Measurements from ENCODE around the gene TNFRSF19. TPM values are rescaled to one million over a fixed set of nuclear protein-coding genes. Genes with fewer than 3 reads are reported as not detected.

TNFRSF19 gene
- total and polyA plus RNA-seq, 2 of the 13 experiments (the other 11 are each of a cell fraction or from before 2014, with no cell fraction given) = 75.3 to 77.7 TPM

- TF ChIP-seq ZMAT5 (CRISPR knock-in tag; IDR thresholded peaks at IDR 0.05; ENCODE audit: borderline replicate concordance, low read depth) (no peak), ZNF605 (CRISPR knock-in tag; IDR thresholded peaks at IDR 0.05) (peak; percentile 70; the same call in 1 of the 2 replicates), MYC (CRISPR knock-in tag; IDR thresholded peaks at IDR 0.05; ENCODE audit: borderline replicate concordance) (peak; percentile 79; the same call in 1 of the 2 replicates), SNAI1 (CRISPR knock-in tag; IDR thresholded peaks at IDR 0.05; ENCODE audit: borderline replicate concordance) (no peak), HNRNPH1 (optimal IDR thresholded peaks at IDR 0.05; ENCODE audit: low read depth, low read length) (no peak), ATF7 (IDR thresholded peaks at IDR 0.05) (no peak), ATF7 (CRISPR knock-in tag; IDR thresholded peaks at IDR 0.05) (no peak), ZBTB37 (CRISPR knock-in tag; IDR thresholded peaks at IDR 0.05) (no peak), MAFF (IDR thresholded peaks at IDR 0.05; ENCODE audit: low read depth, low read length) (no peak), PRMT3 (CRISPR knock-in tag; IDR thresholded peaks at IDR 0.05; ENCODE audit: borderline replicate concordance, low read depth) (no peak), TGIF2 (CRISPR knock-in tag; IDR thresholded peaks at IDR 0.05) (no peak; the same call in 1 of the 2 replicates), TBX2 (CRISPR knock-in tag; IDR thresholded peaks at IDR 0.05; ENCODE audit: borderline replicate concordance) (0 out of 2 replicates have a peak, but pooled peaks have one; percentile 40), TFAP4 (IDR thresholded peaks at IDR 0.05; ENCODE audit: borderline replicate concordance, low read depth) (peak; percentile 89; the same call in 1 of the 2 replicates), ZFP90 (CRISPR knock-in tag; IDR thresholded peaks at IDR 0.05; ENCODE audit: borderline replicate concordance) (peak; percentile 64), GATAD1 (CRISPR knock-in tag; IDR thresholded peaks at IDR 0.05) (0 out of 2 replicates have a peak, but pooled peaks have one; percentile 48), MLXIP (CRISPR knock-in tag; IDR thresholded peaks at IDR 0.05; ENCODE audit: borderline replicate concordance) (no peak), ZNF790 (CRISPR knock-in tag; IDR thresholded peaks at IDR 0.05; ENCODE audit: borderline replicate concordance) (no peak), ZBTB44 (CRISPR knock-in tag; IDR thresholded peaks at IDR 0.05) (0 out of 2 replicates have a peak, but pooled peaks have one; percentile 17), GATAD2A (CRISPR knock-in tag; IDR thresholded peaks at IDR 0.05) (peak; percentile 74), ZNF296 (CRISPR knock-in tag; conservative IDR thresholded peaks at IDR 0.05) (no peak), SMYD3 (CRISPR knock-in tag; IDR thresholded peaks at IDR 0.05) (no peak), YEATS4 (CRISPR knock-in tag; IDR thresholded peaks at IDR 0.05; ENCODE audit: borderline replicate concordance) (peak; percentile 62; the same call in 1 of the 2 replicates), PCBP1 (IDR thresholded peaks at IDR 0.05; ENCODE audit: borderline replicate concordance, low read depth, low read length) (no peak)
Observed at GRCh38 chr13:23578411-23579071, 8.3 kb downstream of the TNFRSF19 start (continued).
